IMR-90 (cell line): Measurements from ENCODE around the gene CDK17. TPM values are rescaled to one million over a fixed set of nuclear protein-coding genes. Genes with fewer than 3 reads are reported as not detected.

ENCODE experiments used
- ATAC-seq: fragments of 200-7000 bp; cut with Tn5 transposase; 2 replicates; pipeline ENCODE4 v1.9.1; 2020; ENCODE audit warnings: low read depth, mild to moderate bottlenecking, moderate library complexity
- BruUV-seq: library from RNA; stranded (reverse); fragments of 400-500 nt; replicated peaks from 2 replicates; lab custom pipeline; 2021; lab: Mats Ljungman, UMichigan
- CTCF ChIA-PET: fragments of 300-600 bp; formaldehyde crosslinking; extraction: SDS; loops from one replicate; lab custom pipeline; 2021; ENCODE audit warnings: antibody characterized with exemption; lab: Yijun Ruan, JAX
- POLR2A ChIA-PET: fragments of 300-600 bp; sonication (Branson Sonifier 250); formaldehyde crosslinking; loops from one replicate; lab custom pipeline; 2022; ENCODE audit warnings: antibody characterized with exemption; ENCODE audit not compliant: unreplicated experiment; lab: Charles Lee
- DNase-seq: peaks from one replicate; pipeline ENCODE4 v3.0.0; 2013
- H2AFZ ChIP-seq: replicated peaks from 2 replicates; pipeline ENCODE3; 2013; ENCODE audit warnings: low read length, mild to moderate bottlenecking; ENCODE audit not compliant: poor library complexity
- H2AK5ac ChIP-seq: 2 replicates; pipeline ENCODE4 v1.6.1; 2013; ENCODE audit warnings: low read depth, low read length, inconsistent platforms
- H2AK9ac ChIP-seq: replicated peaks from 2 replicates; pipeline ENCODE3; 2013; ENCODE audit warnings: mild to moderate bottlenecking, low read depth, low read length, moderate library complexity; ENCODE audit not compliant: poor library complexity
- H2BK120ac ChIP-seq: 2 replicates; pipeline ENCODE4 v1.6.1; 2013; ENCODE audit warnings: low read depth, low read length, inconsistent platforms
- H2BK15ac ChIP-seq: 3 replicates; pipeline ENCODE4 v1.6.1; 2013; ENCODE audit warnings: low read depth, low read length, inconsistent platforms
- H2BK20ac ChIP-seq: 2 replicates; pipeline ENCODE4 v1.6.1; 2013; ENCODE audit warnings: low read depth, mild to moderate bottlenecking, inconsistent platforms, low read length, moderate library complexity
- H2BK5ac ChIP-seq: 2 replicates; pipeline ENCODE4 v1.6.1; 2013; ENCODE audit warnings: mild to moderate bottlenecking, low read depth, low read length, inconsistent platforms; ENCODE audit not compliant: poor library complexity, severe bottlenecking
- H3K14ac ChIP-seq: replicated peaks from 2 replicates; pipeline ENCODE4 v1.6.1; 2013; ENCODE audit warnings: low read depth, low read length, inconsistent platforms
- H3K18ac ChIP-seq: 2 replicates; pipeline ENCODE4 v1.6.1; 2013; ENCODE audit warnings: low read depth, low read length, control low read depth
- H3K23ac ChIP-seq: 2 replicates; pipeline ENCODE4 v1.6.1; 2013; ENCODE audit warnings: low read depth, low read length, inconsistent platforms
- H3K27ac ChIP-seq: 2 replicates; pipeline ENCODE4 v1.5.1; 2013; ENCODE audit warnings: mild to moderate bottlenecking, control low read depth, low read length; ENCODE audit not compliant: insufficient read depth
- H3K27me3 ChIP-seq: 2 replicates; pipeline ENCODE4 v1.6.1; 2013; ENCODE audit warnings: low read length; ENCODE audit not compliant: control insufficient read depth, insufficient read depth
- H3K36me3 ChIP-seq: 2 replicates; pipeline ENCODE4 v1.6.1; 2013; ENCODE audit warnings: low read length, mixed read lengths; ENCODE audit not compliant: control insufficient read depth, insufficient read depth
- H3K4ac ChIP-seq: 2 replicates; pipeline ENCODE4 v1.6.1; 2013; ENCODE audit warnings: low read depth, low read length, inconsistent platforms
- H3K4me1 ChIP-seq: 2 replicates; pipeline ENCODE4 v1.6.1; 2013; ENCODE audit warnings: low read length, mixed read lengths; ENCODE audit not compliant: control insufficient read depth, insufficient read depth
- H3K4me2 ChIP-seq: 2 replicates; pipeline ENCODE4 v1.6.1; 2013; ENCODE audit warnings: low read depth, mild to moderate bottlenecking, control low read depth, low read length, moderate library complexity
- H3K4me3 ChIP-seq: 2 replicates; pipeline ENCODE4 v1.5.1; 2013; ENCODE audit warnings: low read depth, mild to moderate bottlenecking, control low read depth, low read length, moderate library complexity; ENCODE audit not compliant: insufficient read depth
- H3K56ac ChIP-seq: 2 replicates; pipeline ENCODE4 v1.6.1; 2013; ENCODE audit warnings: low read length, inconsistent platforms; ENCODE audit not compliant: insufficient read depth; ENCODE audit errors: extremely low read depth
- H3K79me1 ChIP-seq, 2 experiments: 2 replicates each; pipeline ENCODE4 v1.6.1; 2013; ENCODE audit warnings: low read length in 2 of 2, inconsistent platforms in 1 of 2, low read depth in 1 of 2
- H3K9ac ChIP-seq: 2 replicates; pipeline ENCODE4 v1.6.1; 2013; ENCODE audit warnings: low read depth, low read length, control low read depth
- H3K9me1 ChIP-seq: 2 replicates; pipeline ENCODE4 v1.6.1; 2013; ENCODE audit warnings: low read length, inconsistent platforms; ENCODE audit not compliant: insufficient read depth
- H3K9me3 ChIP-seq: 2 replicates; pipeline ENCODE4 v1.6.1; 2013; ENCODE audit warnings: low read length; ENCODE audit not compliant: control insufficient read depth, insufficient read depth
- H4K20me1 ChIP-seq: 2 replicates; pipeline ENCODE4 v1.6.1; 2013; ENCODE audit warnings: low read length, inconsistent platforms; ENCODE audit not compliant: insufficient read depth
- H4K5ac ChIP-seq: 2 replicates; pipeline ENCODE4 v1.6.1; 2013; ENCODE audit warnings: mild to moderate bottlenecking, low read depth, low read length, control low read depth
- H4K8ac ChIP-seq, 2 experiments: 2 replicates each; pipeline ENCODE4 v1.6.1; 2013; ENCODE audit warnings: low read depth in 2 of 2, low read length in 2 of 2, control low read depth in 1 of 2, inconsistent platforms in 1 of 2
- H4K91ac ChIP-seq: 2 replicates; pipeline ENCODE4 v1.6.1; 2013; ENCODE audit warnings: low read depth, low read length, inconsistent platforms; ENCODE audit not compliant: insufficient read depth
- CTCF ChIP-seq: conservative IDR thresholded peaks from 2 replicates; pipeline ENCODE4 v1.5.1; 2012; ENCODE audit warnings: mild to moderate bottlenecking, low read depth, low read length, improper control_type of control experiment
- MAFK ChIP-seq: IDR thresholded peaks from 2 replicates; pipeline ENCODE4 v1.6.1; 2012; ENCODE audit warnings: low read depth, low read length, improper control_type of control experiment
- MXI1 ChIP-seq: IDR thresholded peaks from 2 replicates; pipeline ENCODE4 v1.6.1; 2012; ENCODE audit warnings: low read depth, mild to moderate bottlenecking, low read length, moderate library complexity, borderline replicate concordance
- NFE2L2 ChIP-seq: fragments of 150-350 bp; IDR thresholded peaks from 2 replicates; pipeline ENCODE4 v1.6.1; 2016; ENCODE audit warnings: low read depth, mild to moderate bottlenecking, low read length
- WGBS, 2 experiments: methylation state at CpG; one replicate each; pipeline versions ENCODE4 v1.1.5 to v1.1.7; 2013; ENCODE audit warnings: missing lambda C conversion rate in 2 of 2; ENCODE audit not compliant: insufficient read length in 1 of 2; ENCODE audit errors: extremely low coverage in 2 of 2; 5-methylcytosine and 5-hydroxymethylcytosine counted together
- dilution Hi-C: fragments of 300-500 bp; cut with HindIII; formaldehyde crosslinking; loops from one replicate; pipeline ENCODE4 v1.14.3; 2018; ENCODE audit warnings: low sequenced_read_pairs; ENCODE audit not compliant: unreplicated experiment
- in situ Hi-C: fragments of 300-500 bp; cut with MboI; formaldehyde crosslinking; loops from 3 replicates; pipeline ENCODE4 v1.14.3; 2019; ENCODE audit warnings: low sequenced_read_pairs, inconsistent platforms, mixed read lengths
- intact Hi-C: fragments of 100-400 bp; cut with micrococcal nuclease; formaldehyde crosslinking; loops from 2 replicates; pipeline ENCODE4 v1.10.0; 2022
- polyA plus RNA-seq, 3 experiments: library from polyadenylated mRNA; depleted of rRNA; stranded (reverse); fragments of >200 nt; gene quantifications; 2 replicates each; pipeline ENCODE4 v1.2.3, GENCODE V29; 2012; ENCODE audit warnings: low replicate concordance in 1 of 3
- total RNA-seq: library from RNA; depleted of rRNA; stranded (reverse); fragments of >200 nt; gene quantifications from 2 replicates; pipeline ENCODE4 v1.2.3, GENCODE V29; 2012

CDK17 gene
- total and polyA plus RNA-seq, 2 of the 4 experiments (the other 2 are of a cell fraction): 14.5 to 50.2 TPM

GRCh38 chr12:96364092-96364700 is 36.0 kb downstream of the CDK17 start:
- Histone ChIP-seq H2AFZ (no peak overlapping the region), H3K4ac (no peak overlapping the region), H3K27ac (no peak overlapping the region), H3K27me3 (no peaks in the 10 kb centered on the region), H4K8ac (no peak overlapping the region), H3K4me3 (no peak overlapping the region), H3K18ac (no peak overlapping the region), H3K9me3 (no peaks in the 10 kb centered on the region), H4K91ac (no peak overlapping the region), H2BK20ac (no peak overlapping the region), H3K9me1 (peaks cover 2% of the 10 kb centered on the region; the same call in 1 of the 2 replicates), H2BK120ac (no peak overlapping the region), H3K79me1 (peaks cover 6 to 66% of the 10 kb centered on the region in 2 experiments; a peak in 3 of 4 replicates), H3K36me3 (peaks cover 1% of the 10 kb centered on the region; the same call in 1 of the 2 replicates), H3K9ac (no peak overlapping the region), H3K4me2 (no peak overlapping the region), H2BK15ac (no peak overlapping the region), H3K23ac (no peak overlapping the region), H3K4me1 (peaks cover 6% of the 10 kb centered on the region), H4K5ac (no peak overlapping the region), H2AK5ac (no peak overlapping the region), H2AK9ac (no peak overlapping the region), H4K20me1 (peaks cover 69% of the 10 kb centered on the region), H3K56ac (no peak overlapping the region), H3K14ac (no peak overlapping the region; the same call in 1 of the 2 replicates), H2BK5ac (peak overlapping the region; percentile 48)
- intact Hi-C loops (no loop called here), in situ Hi-C loops (no loop called here), dilution Hi-C loops (no loop called here)
- no CpG with 5 or more reads among the region's 3 CpGs for WGBS, 2 experiments
- ChIA-PET CTCF (no interaction called here), POLR2A (no interaction called here)
- TF ChIP-seq CTCF: no peak
- peak; percentile 39 for TF ChIP-seq MAFK
- peak; percentile 88 for TF ChIP-seq NFE2L2
- no peak for TF ChIP-seq MXI1
- DNase-seq: no peak
- TSS peak; percentile 15 for BruUV-seq
- no peak for ATAC-seq
